Natural killer cell (primary cell): Measurements from ENCODE around the gene CHST6. TPM values are rescaled to one million over a fixed set of nuclear protein-coding genes. Genes with fewer than 3 reads are reported as not detected.
A peak's percentile ranks its signal among the peaks of the same experiment; 100 is the strongest.
"Not testable (repeated sequence)": the region's sequence is repeated elsewhere in the genome, so short reads cannot be mapped to it uniquely, and the experiment has no call there.

ENCODE experiments used
- ATAC-seq, 3 donors: fragments of 150-1000 bp in 2 of 3; fragments of 200-7000 bp in 1 of 3; cut with Tn5 transposase; 1 replicate in 1 of 3; 2 replicates in 2 of 3; pipeline ENCODE4 v1.10.0; 2021; ENCODE audit warnings: mild to moderate bottlenecking in 2 of 3, moderate library complexity in 2 of 3
- DNase-seq, 2 donors: peaks; one replicate each; pipeline versions ENCODE4 v3.0.0 to v3.0.0-alpha.2; 2013 to 2021; ENCODE audit warnings: mixed read lengths in 1 of 2
- H3K27ac ChIP-seq: one replicate; pipeline ENCODE4 v1.5.1; 2013; ENCODE audit warnings: mild to moderate bottlenecking, low read length
- H3K27me3 ChIP-seq: one replicate; pipeline ENCODE4 v1.6.1; 2013; ENCODE audit warnings: low read length; ENCODE audit not compliant: control insufficient read depth, insufficient read depth
- H3K36me3 ChIP-seq: one replicate; pipeline ENCODE4 v1.6.1; 2013; ENCODE audit warnings: low read length; ENCODE audit not compliant: control insufficient read depth, insufficient read depth
- H3K4me1 ChIP-seq: one replicate; pipeline ENCODE4 v1.6.1; 2013; ENCODE audit warnings: low read length; ENCODE audit not compliant: control insufficient read depth, insufficient read depth
- H3K4me3 ChIP-seq: one replicate; pipeline ENCODE4 v1.5.1; 2013; ENCODE audit warnings: low read length
- H3K9me3 ChIP-seq: one replicate; pipeline ENCODE4 v1.6.1; 2013; ENCODE audit warnings: low read length; ENCODE audit not compliant: control insufficient read depth, insufficient read depth
- H3K27ac Mint-ChIP-seq, 2 donors: one replicate each; pipeline ENCODE4 v1.8.0; 2022; ENCODE audit warnings: mild to moderate bottlenecking in 2 of 2, mixed read lengths in 2 of 2, moderate library complexity in 1 of 2
- H3K27me3 Mint-ChIP-seq, 2 donors: one replicate each; pipeline ENCODE4 v1.8.0; 2022; ENCODE audit warnings: low read depth in 2 of 2, mixed read lengths in 2 of 2
- H3K36me3 Mint-ChIP-seq: one replicate; pipeline ENCODE4 v1.8.0; 2022; ENCODE audit warnings: mixed read lengths
- H3K4me1 Mint-ChIP-seq, 2 donors: one replicate each; pipeline ENCODE4 v1.8.0; 2022; ENCODE audit warnings: mixed read lengths in 2 of 2
- H3K4me3 Mint-ChIP-seq: one replicate; pipeline ENCODE4 v1.8.0; 2022; ENCODE audit warnings: mild to moderate bottlenecking, moderate library complexity, mixed read lengths
- H3K9me3 Mint-ChIP-seq, 2 donors: one replicate each; pipeline ENCODE4 v1.8.0; 2022; ENCODE audit warnings: mixed read lengths in 2 of 2
- CTCF ChIP-seq: fragments of 200-600 bp; IDR thresholded peaks from one replicate; pipeline ENCODE4 v1.8.0; 2022; ENCODE audit warnings: antibody characterized with exemption
- WGBS: methylation state at CpG from one replicate; pipeline ENCODE4 v1.1.7; 2013; ENCODE audit warnings: missing lambda C conversion rate; ENCODE audit not compliant: insufficient coverage; 5-methylcytosine and 5-hydroxymethylcytosine counted together
- intact Hi-C: fragments of 100-400 bp; cut with micrococcal nuclease; formaldehyde crosslinking; loops from one replicate; pipeline ENCODE4 v1.14.2; 2022
- total RNA-seq, 4 donors: library from RNA; stranded (reverse); fragments of 120-200 nt in 1 of 4; gene quantifications; one replicate each; pipeline versions ENCODE4 v1.2.3 to v1.2.4, GENCODE V29; 2013 to 2022

The CHST6 gene
- total RNA-seq, 3 donors from 2014 or later (not counting 1 experiment from before 2014, with no cell fraction given) = not detected

- H3K27ac Mint-ChIP-seq = no peak overlapping the region
- Histone ChIP-seq H3K9me3 (no peaks in the 10 kb centered on the region), H3K4me1 (peaks cover under 1% of the 10 kb centered on the region), H3K36me3 (peaks cover 2% of the 10 kb centered on the region), H3K4me3 (no peak overlapping the region), H3K27ac (no peak overlapping the region), H3K27me3 (no peaks in the 10 kb centered on the region)
- no peak for DNase-seq
- TF ChIP-seq CTCF = no peak
- intact Hi-C loops = no loop called here
- no peaks in the 10 kb centered on the region for H3K36me3 Mint-ChIP-seq
- peaks cover 66 to 75% of the 10 kb centered on the region in 2 donors for H3K4me1 Mint-ChIP-seq
- no peaks in the 10 kb centered on the region for H3K9me3 Mint-ChIP-seq
- 96% methylated on average over 2 of the region's 4 CpGs for WGBS
- no peak overlapping the region for H3K4me3 Mint-ChIP-seq
- ATAC-seq = no peak
- no peaks in the 10 kb centered on the region for H3K27me3 Mint-ChIP-seq
Observed at GRCh38 chr16:75458029-75458428, 37.2 kb downstream of the CHST6 start.

DNA sequence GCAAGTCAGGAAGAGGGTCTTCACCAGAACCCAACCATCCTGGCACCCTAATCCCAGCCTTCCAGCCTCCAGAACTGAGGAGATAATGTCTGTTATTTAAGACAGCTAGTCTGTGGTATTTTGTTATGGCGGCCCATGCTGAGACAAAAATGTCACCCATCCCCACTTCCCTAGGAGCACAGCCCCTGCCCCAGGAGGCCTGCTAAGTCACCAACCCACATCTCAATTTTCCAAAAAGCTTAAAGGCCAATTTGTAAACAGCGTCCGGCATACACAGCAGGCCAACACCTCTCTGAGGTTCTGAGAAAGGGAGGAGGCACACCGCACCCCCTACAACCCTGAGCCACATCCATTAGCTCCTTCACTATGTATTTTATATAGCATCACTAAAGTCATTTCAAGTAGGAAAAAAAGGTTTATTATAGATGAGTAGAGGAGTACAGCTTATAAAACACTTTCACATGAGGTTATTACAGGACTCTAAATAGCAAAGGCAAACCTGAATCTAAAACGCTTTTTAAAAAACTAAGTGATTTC lies 37.7 kb downstream of the CHST6 start:
- no peak overlapping the region for H3K27ac Mint-ChIP-seq
- no peaks in the 10 kb centered on the region for H3K27me3 Mint-ChIP-seq
- intact Hi-C loops = no loop called here
- DNase-seq (no peak), ATAC-seq (no peak)
- 97% methylated on average over 3 of the region's 5 CpGs for WGBS
- H3K36me3 ChIP-seq = peaks cover 2% of the 10 kb centered on the region
- TF ChIP-seq CTCF = no peak
- H3K27me3 ChIP-seq = no peaks in the 10 kb centered on the region
- H3K4me3 ChIP-seq = no peak overlapping the region
- no peak overlapping the region for H3K27ac ChIP-seq
- no peaks in the 10 kb centered on the region for H3K36me3 Mint-ChIP-seq
- H3K4me1 Mint-ChIP-seq = peaks cover 66 to 75% of the 10 kb centered on the region in 2 donors
- H3K4me1 ChIP-seq = no peaks in the 10 kb centered on the region
- H3K4me3 Mint-ChIP-seq = no peak overlapping the region
- no peaks in the 10 kb centered on the region for H3K9me3 Mint-ChIP-seq
- H3K9me3 ChIP-seq = no peaks in the 10 kb centered on the region

- Histone ChIP-seq H3K4me1 (no peaks in the 10 kb centered on the region), H3K27me3 (no peaks in the 10 kb centered on the region), H3K4me3 (no peak overlapping the region), H3K9me3 (no peaks in the 10 kb centered on the region), H3K36me3 (peaks cover 2% of the 10 kb centered on the region), H3K27ac (no peak overlapping the region)
- H3K27ac Mint-ChIP-seq = peak overlapping the region in 1 of 2 donors; percentile 42
- no peak for TF ChIP-seq CTCF
- DNase-seq (no peak), ATAC-seq (no peak)
- H3K4me1 Mint-ChIP-seq = peaks cover 61 to 71% of the 10 kb centered on the region in 2 donors
- no peaks in the 10 kb centered on the region for H3K9me3 Mint-ChIP-seq
- H3K36me3 Mint-ChIP-seq = no peaks in the 10 kb centered on the region
- 100% methylated on average over 1 of the region's 1 CpG for WGBS
- H3K4me3 Mint-ChIP-seq = no peak overlapping the region
- intact Hi-C loops = no loop called here
- H3K27me3 Mint-ChIP-seq = no peaks in the 10 kb centered on the region
Observed at GRCh38 chr16:75456971-75457370, 38.3 kb downstream of the CHST6 start.

DNA sequence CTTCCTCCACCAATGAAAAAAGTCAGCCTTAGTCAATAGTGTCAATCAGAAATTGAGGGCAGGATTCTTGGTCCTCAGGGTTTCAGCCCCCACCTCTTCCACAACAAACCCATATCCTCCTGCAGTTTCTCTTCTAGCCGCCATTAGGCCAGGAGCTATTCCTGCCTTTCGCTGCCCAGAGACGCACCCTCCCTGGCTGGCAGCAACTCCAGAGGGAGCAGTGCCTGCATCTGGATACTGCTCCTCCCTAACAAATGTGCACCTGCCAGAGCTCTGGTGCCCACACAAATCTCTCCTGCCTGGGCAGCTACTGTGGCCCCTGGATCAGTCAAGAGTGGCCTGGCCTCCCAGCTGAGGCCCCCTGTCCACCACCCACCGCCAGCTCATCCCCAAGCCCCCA lies 38.8 kb downstream of the CHST6 start:
- DNase-seq, H3K4me3 ChIP-seq, H3K27me3 ChIP-seq, H3K36me3 ChIP-seq, H3K27me3 Mint-ChIP-seq, ATAC-seq, H3K4me3 Mint-ChIP-seq, intact Hi-C loops, H3K9me3 ChIP-seq, H3K4me1 ChIP-seq, H3K9me3 Mint-ChIP-seq, H3K27ac ChIP-seq, H3K36me3 Mint-ChIP-seq: not testable (repeated sequence)
- H3K4me1 Mint-ChIP-seq = peaks cover 56 to 66% of the 10 kb centered on the region in 2 donors
- peak overlapping the region in 1 of 2 donors; percentile 42 for H3K27ac Mint-ChIP-seq
- 96% methylated on average over 4 of the region's 4 CpGs for WGBS
